ENCODE data around the gene PRADC1. TPM values are rescaled to one million over a fixed set of nuclear protein-coding genes. Genes with fewer than 3 reads are reported as not detected.

The PRADC1 gene
- total and polyA plus RNA-seq, 2 donors (not counting 1 experiment from before 2014, with no cell fraction given): 11.7 to 12.3 TPM

GRCh38 chr2:73214120-73215035 lies 18.7 kb downstream of the PRADC1 start, which contains the start of gene SMYD5:
Gene SMYD5 (plus strand): TSS chr2:73214245. CDS start chr2:73214267, 22 bp downstream.
- peak within 1 kb of the TSS; percentile 87 for H2AFZ ChIP-seq (ENCODE audit: low read length)
- peak within 1 kb of the TSS; percentile 93 for H3K4me2 ChIP-seq (ENCODE audit: extremely low read depth, insufficient read depth, low read length)
- H3K9me3 ChIP-seq (ENCODE audit: control insufficient read depth, insufficient read depth, low read depth, low read length): no peaks in the 10 kb centered on the region
- no peaks in the 10 kb centered on the region for H4K20me1 ChIP-seq (ENCODE audit: control insufficient read depth, extremely low read depth, insufficient read depth, low read length)
- TF ChIP-seq CTCF (conservative IDR thresholded peaks at IDR 0.05 in 1 of 2, IDR thresholded peaks at IDR 0.05 in 1 of 2; ENCODE audit: low read depth in 1 of 2, low read length in 2 of 2) (no peak), EZH2 (IDR thresholded peaks at IDR 0.05; ENCODE audit: low read length, missing control alignments) (no peak)
- H3K9ac ChIP-seq (ENCODE audit: insufficient read depth, low read length): peak within 1 kb of the TSS; percentile 96
- DNase-seq (ENCODE audit: low read depth in 2 of 2): peak; percentile 77 to 82
- no peaks in the 10 kb centered on the region for H3K4me1 ChIP-seq (ENCODE audit: control insufficient read depth, extremely low read depth, insufficient read depth, low read length)
- no peaks in the 10 kb centered on the region for H3K27me3 ChIP-seq (ENCODE audit: control insufficient read depth, insufficient read depth, low read length)
- H3K79me2 ChIP-seq (ENCODE audit: control insufficient read depth, insufficient read depth, low read length): peaks cover 16% of the 10 kb centered on the region
- H3K27ac ChIP-seq (ENCODE audit: insufficient read depth, low read length): peak within 1 kb of the TSS; percentile 86
- peak within 1 kb of the TSS; percentile 77 to 89 (median 84) for H3K4me3 ChIP-seq (replicated peaks in 1 of 4; ENCODE audit: control extremely low read depth in 1 of 4, insufficient read depth in 1 of 4, low read depth in 3 of 4, low read length in 4 of 4)
- H3K36me3 ChIP-seq (ENCODE audit: control insufficient read depth, insufficient read depth, low read length): no peaks in the 10 kb centered on the region

GRCh38 chr2:73212448-73213176 lies 20.4 kb downstream of the PRADC1 start:
- TF ChIP-seq EZH2 (IDR thresholded peaks at IDR 0.05; ENCODE audit: low read length, missing control alignments): no peak
- peak; percentile 85 to 94 for TF ChIP-seq CTCF (conservative IDR thresholded peaks at IDR 0.05 in 1 of 2, IDR thresholded peaks at IDR 0.05 in 1 of 2; ENCODE audit: low read depth in 1 of 2, low read length in 2 of 2)
- Histone ChIP-seq H2AFZ (ENCODE audit: low read length) (no peak overlapping the region), H3K79me2 (ENCODE audit: control insufficient read depth, insufficient read depth, low read length) (peaks cover 16% of the 10 kb centered on the region), H3K4me2 (ENCODE audit: extremely low read depth, insufficient read depth, low read length) (no peak overlapping the region), H3K9me3 (ENCODE audit: control insufficient read depth, insufficient read depth, low read depth, low read length) (no peaks in the 10 kb centered on the region), H3K36me3 (ENCODE audit: control insufficient read depth, insufficient read depth, low read length) (no peaks in the 10 kb centered on the region), H3K4me3 (replicated peaks in 1 of 4; ENCODE audit: control extremely low read depth in 1 of 4, insufficient read depth in 1 of 4, low read depth in 3 of 4, low read length in 4 of 4) (no peak overlapping the region), H4K20me1 (ENCODE audit: control insufficient read depth, extremely low read depth, insufficient read depth, low read length) (no peaks in the 10 kb centered on the region), H3K27me3 (ENCODE audit: control insufficient read depth, insufficient read depth, low read length) (no peaks in the 10 kb centered on the region), H3K27ac (ENCODE audit: insufficient read depth, low read length) (no peak overlapping the region), H3K9ac (ENCODE audit: insufficient read depth, low read length) (no peak overlapping the region), H3K4me1 (ENCODE audit: control insufficient read depth, extremely low read depth, insufficient read depth, low read length) (no peaks in the 10 kb centered on the region)
- DNase-seq (ENCODE audit: low read depth in 2 of 2): peak; percentile 76 to 80

DNA sequence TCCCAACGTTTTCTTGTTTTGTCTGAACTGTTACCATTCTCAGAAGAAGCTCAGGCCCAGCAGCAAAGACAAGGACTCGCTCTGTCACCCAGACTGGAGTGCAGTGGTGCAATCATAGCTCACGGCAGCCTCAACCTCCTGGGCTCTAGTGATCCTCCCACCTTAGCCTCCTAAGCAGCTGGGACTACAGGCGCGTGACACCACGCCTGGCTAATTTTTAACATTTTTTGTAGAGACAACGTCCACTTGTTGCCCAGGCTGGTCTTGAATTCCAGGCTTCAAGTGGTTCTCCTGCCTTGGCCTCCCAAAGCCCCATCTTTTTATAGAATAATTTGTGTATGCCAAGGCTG lies 21.0 kb downstream of the PRADC1 start:
- Histone ChIP-seq H4K20me1 (ENCODE audit: control insufficient read depth, extremely low read depth, insufficient read depth, low read length) (no peaks in the 10 kb centered on the region), H2AFZ (ENCODE audit: low read length) (no peak overlapping the region), H3K27ac (ENCODE audit: insufficient read depth, low read length) (no peak overlapping the region), H3K9ac (ENCODE audit: insufficient read depth, low read length) (no peak overlapping the region), H3K36me3 (ENCODE audit: control insufficient read depth, insufficient read depth, low read length) (no peaks in the 10 kb centered on the region), H3K4me3 (replicated peaks in 1 of 4; ENCODE audit: control extremely low read depth in 1 of 4, insufficient read depth in 1 of 4, low read depth in 3 of 4, low read length in 4 of 4) (no peak overlapping the region), H3K4me1 (ENCODE audit: control insufficient read depth, extremely low read depth, insufficient read depth, low read length) (no peaks in the 10 kb centered on the region), H3K9me3 (ENCODE audit: control insufficient read depth, insufficient read depth, low read depth, low read length) (no peaks in the 10 kb centered on the region), H3K27me3 (ENCODE audit: control insufficient read depth, insufficient read depth, low read length) (no peaks in the 10 kb centered on the region), H3K4me2 (ENCODE audit: extremely low read depth, insufficient read depth, low read length) (no peak overlapping the region), H3K79me2 (ENCODE audit: control insufficient read depth, insufficient read depth, low read length) (peaks cover 16% of the 10 kb centered on the region)
- TF ChIP-seq EZH2 (IDR thresholded peaks at IDR 0.05; ENCODE audit: low read length, missing control alignments) (no peak), CTCF (conservative IDR thresholded peaks at IDR 0.05 in 1 of 2, IDR thresholded peaks at IDR 0.05 in 1 of 2; ENCODE audit: low read depth in 1 of 2, low read length in 2 of 2) (no peak)
- no peak for DNase-seq (ENCODE audit: low read depth in 2 of 2)

Data from fibroblast of lung (primary cell).